Measurements from ENCODE around the gene SLX9. TPM values are rescaled to one million over a fixed set of nuclear protein-coding genes. Genes with fewer than 3 reads are reported as not detected.

The SLX9 gene
- total RNA-seq, 1 experiment from 2014 or later = 77.2 TPM

DNA sequence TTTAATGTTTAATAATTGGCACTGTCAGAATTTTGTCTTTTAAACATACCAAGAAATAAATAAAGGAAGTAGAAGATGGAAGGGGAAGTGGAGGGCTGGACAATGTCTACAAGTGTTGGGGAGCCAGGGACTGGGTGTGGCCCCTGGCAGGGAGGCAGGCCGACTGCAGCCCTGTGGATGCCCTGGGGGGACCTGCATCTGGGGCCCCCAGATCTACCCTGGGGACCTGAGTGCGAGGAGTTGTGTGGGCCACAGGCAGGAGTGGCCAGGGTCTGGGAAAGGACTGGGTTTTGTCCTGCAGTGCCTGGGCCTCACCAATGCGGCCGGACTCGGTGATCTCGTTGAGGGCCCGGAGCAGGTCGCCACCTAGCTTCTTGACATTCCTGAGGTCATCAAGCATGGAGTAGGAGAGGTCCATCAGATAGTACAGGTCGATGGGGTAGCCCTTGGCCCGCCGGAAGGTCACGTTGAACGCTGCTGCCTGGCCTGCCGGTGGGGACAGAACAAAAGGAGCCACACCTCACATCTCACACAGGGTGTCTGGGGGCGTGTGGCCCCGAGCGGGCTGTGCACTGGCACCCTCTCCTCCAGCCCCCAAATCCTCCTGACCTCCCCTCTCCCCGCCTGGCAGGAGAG, 36.7 kb upstream of the SLX9 start (continued):
- TF ChIP-seq, protein P1, sequence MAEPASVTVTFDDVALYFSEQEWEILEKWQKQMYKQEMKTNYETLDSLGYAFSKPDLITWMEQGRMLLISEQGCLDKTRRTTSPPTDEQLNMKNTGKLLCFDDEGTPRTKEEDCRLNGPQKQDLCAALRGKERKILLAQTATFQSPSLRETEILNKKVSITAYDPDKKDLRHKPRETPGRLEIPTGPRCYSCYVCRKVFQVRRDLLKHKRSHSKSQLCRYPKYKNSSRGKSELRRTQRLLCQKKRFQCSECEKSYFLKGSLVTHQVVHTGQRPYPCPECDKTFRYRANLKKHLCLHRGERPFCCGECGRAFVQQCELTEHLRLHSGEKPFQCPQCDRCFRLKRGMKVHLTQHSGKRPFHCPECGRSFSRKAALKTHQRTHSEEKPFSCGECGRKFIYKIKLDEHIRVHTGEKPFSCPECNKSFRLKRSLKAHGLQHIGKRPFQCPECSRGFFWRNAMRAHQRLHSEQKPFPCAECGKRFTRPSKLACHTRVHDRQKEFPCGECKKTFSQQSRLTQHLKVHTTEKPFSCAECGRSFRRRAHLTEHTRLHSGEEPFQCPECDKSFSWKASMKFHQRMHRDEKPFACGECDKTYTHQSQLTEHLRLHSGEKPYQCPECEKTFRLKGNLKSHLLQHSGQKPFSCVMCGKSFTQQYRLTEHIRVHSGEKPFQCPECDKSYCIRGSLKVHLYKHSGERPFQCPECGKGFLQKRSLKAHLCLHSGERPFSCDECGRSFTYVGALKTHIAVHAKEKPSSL (CRISPR knock-in tag; conservative IDR thresholded peaks at IDR 0.05) = no peak
- no peak for TF ChIP-seq ZNF121 (CRISPR knock-in tag; IDR thresholded peaks at IDR 0.05)
- TF ChIP-seq ZNF219 (CRISPR knock-in tag; IDR thresholded peaks at IDR 0.05; ENCODE audit: borderline replicate concordance) = no peak
- TF ChIP-seq FOXK1 (CRISPR knock-in tag; IDR thresholded peaks at IDR 0.05) = no peak
- TF ChIP-seq, protein P2, sequence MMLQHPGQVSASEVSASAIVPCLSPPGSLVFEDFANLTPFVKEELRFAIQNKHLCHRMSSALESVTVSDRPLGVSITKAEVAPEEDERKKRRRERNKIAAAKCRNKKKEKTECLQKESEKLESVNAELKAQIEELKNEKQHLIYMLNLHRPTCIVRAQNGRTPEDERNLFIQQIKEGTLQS (CRISPR knock-in tag; conservative IDR thresholded peaks at IDR 0.05) = no peak
- TF ChIP-seq, protein P3, sequence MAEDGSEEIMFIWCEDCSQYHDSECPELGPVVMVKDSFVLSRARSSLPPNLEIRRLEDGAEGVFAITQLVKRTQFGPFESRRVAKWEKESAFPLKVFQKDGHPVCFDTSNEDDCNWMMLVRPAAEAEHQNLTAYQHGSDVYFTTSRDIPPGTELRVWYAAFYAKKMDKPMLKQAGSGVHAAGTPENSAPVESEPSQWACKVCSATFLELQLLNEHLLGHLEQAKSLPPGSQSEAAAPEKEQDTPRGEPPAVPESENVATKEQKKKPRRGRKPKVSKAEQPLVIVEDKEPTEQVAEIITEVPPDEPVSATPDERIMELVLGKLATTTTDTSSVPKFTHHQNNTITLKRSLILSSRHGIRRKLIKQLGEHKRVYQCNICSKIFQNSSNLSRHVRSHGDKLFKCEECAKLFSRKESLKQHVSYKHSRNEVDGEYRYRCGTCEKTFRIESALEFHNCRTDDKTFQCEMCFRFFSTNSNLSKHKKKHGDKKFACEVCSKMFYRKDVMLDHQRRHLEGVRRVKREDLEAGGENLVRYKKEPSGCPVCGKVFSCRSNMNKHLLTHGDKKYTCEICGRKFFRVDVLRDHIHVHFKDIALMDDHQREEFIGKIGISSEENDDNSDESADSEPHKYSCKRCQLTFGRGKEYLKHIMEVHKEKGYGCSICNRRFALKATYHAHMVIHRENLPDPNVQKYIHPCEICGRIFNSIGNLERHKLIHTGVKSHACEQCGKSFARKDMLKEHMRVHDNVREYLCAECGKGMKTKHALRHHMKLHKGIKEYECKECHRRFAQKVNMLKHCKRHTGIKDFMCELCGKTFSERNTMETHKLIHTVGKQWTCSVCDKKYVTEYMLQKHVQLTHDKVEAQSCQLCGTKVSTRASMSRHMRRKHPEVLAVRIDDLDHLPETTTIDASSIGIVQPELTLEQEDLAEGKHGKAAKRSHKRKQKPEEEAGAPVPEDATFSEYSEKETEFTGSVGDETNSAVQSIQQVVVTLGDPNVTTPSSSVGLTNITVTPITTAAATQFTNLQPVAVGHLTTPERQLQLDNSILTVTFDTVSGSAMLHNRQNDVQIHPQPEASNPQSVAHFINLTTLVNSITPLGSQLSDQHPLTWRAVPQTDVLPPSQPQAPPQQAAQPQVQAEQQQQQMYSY (CRISPR knock-in tag; IDR thresholded peaks at IDR 0.05) = no peak
- no peak for TF ChIP-seq SP1 (CRISPR knock-in tag; conservative IDR thresholded peaks at IDR 0.05)
- TF ChIP-seq SMAD4 (CRISPR knock-in tag; IDR thresholded peaks at IDR 0.05) = no peak
- TF ChIP-seq, protein P4, sequence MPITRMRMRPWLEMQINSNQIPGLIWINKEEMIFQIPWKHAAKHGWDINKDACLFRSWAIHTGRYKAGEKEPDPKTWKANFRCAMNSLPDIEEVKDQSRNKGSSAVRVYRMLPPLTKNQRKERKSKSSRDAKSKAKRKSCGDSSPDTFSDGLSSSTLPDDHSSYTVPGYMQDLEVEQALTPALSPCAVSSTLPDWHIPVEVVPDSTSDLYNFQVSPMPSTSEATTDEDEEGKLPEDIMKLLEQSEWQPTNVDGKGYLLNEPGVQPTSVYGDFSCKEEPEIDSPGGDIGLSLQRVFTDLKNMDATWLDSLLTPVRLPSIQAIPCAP (CRISPR knock-in tag; IDR thresholded peaks at IDR 0.05) = no peak
- TF ChIP-seq NR3C1 (CRISPR knock-in tag; conservative IDR thresholded peaks at IDR 0.05; ENCODE audit: low read depth) = no peak
- TF ChIP-seq NR2C2 (CRISPR knock-in tag; IDR thresholded peaks at IDR 0.05) = no peak
- TF ChIP-seq NFATC4 (CRISPR knock-in tag; IDR thresholded peaks at IDR 0.05) = no peak

DNA sequence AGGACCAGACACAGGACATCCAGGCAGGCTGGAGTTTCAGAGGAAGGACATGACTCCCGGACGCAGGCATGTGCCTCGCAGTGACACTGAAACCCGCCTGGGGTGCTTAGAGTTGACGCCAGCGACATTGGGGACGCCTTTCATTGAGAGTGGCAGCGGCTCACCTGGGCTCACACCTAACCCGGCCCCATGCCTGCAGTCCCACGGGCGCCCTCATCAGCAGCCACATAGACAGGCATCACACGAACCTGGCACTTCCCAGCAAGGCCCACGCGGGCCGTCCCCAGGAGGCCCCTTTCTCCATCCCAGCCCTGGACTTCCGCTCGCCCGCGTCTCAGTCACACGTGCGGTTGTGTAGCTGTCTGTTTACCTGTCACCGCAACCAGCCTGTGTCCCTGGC, 36.1 kb upstream of the SLX9 start:
- CTCF ChIA-PET = no interaction called here
- no peak for TF ChIP-seq ZNF416 (CRISPR knock-in tag; IDR thresholded peaks at IDR 0.05)
- no peak for TF ChIP-seq GABPB1 (CRISPR knock-in tag; IDR thresholded peaks at IDR 0.05)
- no peak for TF ChIP-seq TCF7 (CRISPR knock-in tag; IDR thresholded peaks at IDR 0.05; ENCODE audit: low read depth)
- TF ChIP-seq, protein P5, sequence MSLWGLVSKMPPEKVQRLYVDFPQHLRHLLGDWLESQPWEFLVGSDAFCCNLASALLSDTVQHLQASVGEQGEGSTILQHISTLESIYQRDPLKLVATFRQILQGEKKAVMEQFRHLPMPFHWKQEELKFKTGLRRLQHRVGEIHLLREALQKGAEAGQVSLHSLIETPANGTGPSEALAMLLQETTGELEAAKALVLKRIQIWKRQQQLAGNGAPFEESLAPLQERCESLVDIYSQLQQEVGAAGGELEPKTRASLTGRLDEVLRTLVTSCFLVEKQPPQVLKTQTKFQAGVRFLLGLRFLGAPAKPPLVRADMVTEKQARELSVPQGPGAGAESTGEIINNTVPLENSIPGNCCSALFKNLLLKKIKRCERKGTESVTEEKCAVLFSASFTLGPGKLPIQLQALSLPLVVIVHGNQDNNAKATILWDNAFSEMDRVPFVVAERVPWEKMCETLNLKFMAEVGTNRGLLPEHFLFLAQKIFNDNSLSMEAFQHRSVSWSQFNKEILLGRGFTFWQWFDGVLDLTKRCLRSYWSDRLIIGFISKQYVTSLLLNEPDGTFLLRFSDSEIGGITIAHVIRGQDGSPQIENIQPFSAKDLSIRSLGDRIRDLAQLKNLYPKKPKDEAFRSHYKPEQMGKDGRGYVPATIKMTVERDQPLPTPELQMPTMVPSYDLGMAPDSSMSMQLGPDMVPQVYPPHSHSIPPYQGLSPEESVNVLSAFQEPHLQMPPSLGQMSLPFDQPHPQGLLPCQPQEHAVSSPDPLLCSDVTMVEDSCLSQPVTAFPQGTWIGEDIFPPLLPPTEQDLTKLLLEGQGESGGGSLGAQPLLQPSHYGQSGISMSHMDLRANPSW (CRISPR knock-in tag; conservative IDR thresholded peaks at IDR 0.05; ENCODE audit: low read depth) = no peak
- TF ChIP-seq, protein P4 (CRISPR knock-in tag; IDR thresholded peaks at IDR 0.05) = no peak
- H3K27ac Mint-ChIP-seq = no peak overlapping the region
- DNase-seq (ENCODE audit: low spot score) (no peak), ATAC-seq (no peak)
- POLR2A ChIA-PET = no interaction called here
- no peaks in the 10 kb centered on the region; the same call in 1 of the 2 replicates for H3K36me3 Mint-ChIP-seq
- no peak overlapping the region for H3K4me3 Mint-ChIP-seq
- H3K9me3 Mint-ChIP-seq = peaks cover 15% of the 10 kb centered on the region
- no peaks in the 10 kb centered on the region for H3K27me3 Mint-ChIP-seq (ENCODE audit: low read depth)
- H3K4me1 Mint-ChIP-seq = no peaks in the 10 kb centered on the region; the same call in 1 of the 2 replicates
